GOT3 (cell line): ENCODE results near the gene PDPR.
"Not testable (repeated sequence)": the region's sequence is repeated elsewhere in the genome, so short reads cannot be mapped to it uniquely, and the experiment has no call there.

Experiments used
- DNase-seq: peaks from one replicate; lab custom pipeline; 2025; ENCODE audit warnings: mixed read lengths; lab: John Stamatoyannopoulos, UW

The PDPR gene

GRCh38 chr16:70128844-70129243, 14.7 kb downstream of the PDPR start:
- DNase-seq = not testable (repeated sequence)

GRCh38 chr16:70135796-70136195, 21.7 kb downstream of the PDPR start:
- not testable (repeated sequence) for DNase-seq

- DNase-seq = not testable (repeated sequence)
Measured at GRCh38 chr16:70136595-70136994, 22.5 kb downstream of the PDPR start.

- not testable (repeated sequence) for DNase-seq
Measured at GRCh38 chr16:70142739-70143138, 28.6 kb downstream of the PDPR start.

- not testable (repeated sequence) for DNase-seq
Measured at GRCh38 chr16:70143231-70143895, 29.2 kb downstream of the PDPR start.

- not testable (repeated sequence) for DNase-seq
Measured at GRCh38 chr16:70147853-70148252, 33.7 kb downstream of the PDPR start.

GRCh38 chr16:70148453-70148852, 34.3 kb downstream of the PDPR start:
- DNase-seq = not testable (repeated sequence)

GRCh38 chr16:70149296-70149695, 35.2 kb downstream of the PDPR start:
- not testable (repeated sequence) for DNase-seq

GRCh38 chr16:70151391-70151790, 37.3 kb downstream of the PDPR start:
- no peak for DNase-seq

- no peak for DNase-seq
Measured at GRCh38 chr16:70151941-70152509, 37.9 kb downstream of the PDPR start.

- no peak for DNase-seq
Measured at GRCh38 chr16:70152578-70153302, 38.6 kb downstream of the PDPR start.

GRCh38 chr16:70154736-70155135, 40.6 kb downstream of the PDPR start:
- DNase-seq = not testable (repeated sequence)

GRCh38 chr16:70156207-70156978, 42.3 kb downstream of the PDPR start:
- no peak for DNase-seq

GRCh38 chr16:70157105-70157476, 43.0 kb downstream of the PDPR start:
- no peak for DNase-seq

- no peak for DNase-seq
Measured at GRCh38 chr16:70157477-70158260, 43.5 kb downstream of the PDPR start.

- no peak for DNase-seq
Measured at GRCh38 chr16:70158261-70158939, 44.3 kb downstream of the PDPR start.

GRCh38 chr16:70159355-70160348, 45.5 kb downstream of the PDPR start:
- no peak for DNase-seq

GRCh38 chr16:70160388-70160787, 46.3 kb downstream of the PDPR start:
- no peak for DNase-seq

- no peak for DNase-seq
Measured at GRCh38 chr16:70160821-70161220, 46.7 kb downstream of the PDPR start.

- DNase-seq = no peak
Measured at GRCh38 chr16:70161350-70161749, 47.2 kb downstream of the PDPR start.
